Ureter (tissue), 1 donor: ENCODE results near the gene NXPH3. TPM values are rescaled to one million over a fixed set of nuclear protein-coding genes. Genes with fewer than 3 reads are reported as not detected.

Experiments used
- DNase-seq: peaks from one replicate; pipeline ENCODE4 v3.0.0-alpha.2; 2020; ENCODE audit warnings: low spot score
- total RNA-seq: library from RNA; stranded (reverse); gene quantifications from one replicate; pipeline ENCODE4 v1.2.4, GENCODE V29; 2023
- donor health status: DM: yes; HTN: yes; CAD: no.

Gene NXPH3
- total RNA-seq, 1 donor from 2014 or later: 9.2 TPM

DNA sequence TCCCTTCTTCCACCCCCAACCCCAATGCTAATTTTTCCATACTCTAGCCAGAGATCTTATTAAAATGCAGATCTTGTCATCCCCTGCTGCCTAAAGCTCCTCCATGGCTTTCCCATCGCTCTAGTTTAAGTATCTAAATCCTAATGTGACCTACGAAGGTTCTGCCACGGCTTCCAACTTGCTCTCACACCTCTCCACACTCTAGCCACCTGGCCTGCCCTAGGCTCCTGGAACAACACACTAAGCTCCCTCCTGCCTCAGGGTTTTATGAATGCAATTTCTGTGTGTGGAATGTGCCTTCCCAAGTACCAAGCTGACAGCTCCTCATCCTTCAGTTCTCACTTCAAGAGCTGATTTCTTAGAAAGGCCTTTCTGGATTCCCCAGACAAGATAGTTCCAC, 16.6 kb downstream of the NXPH3 start:
- DNase-seq: no peak

DNA sequence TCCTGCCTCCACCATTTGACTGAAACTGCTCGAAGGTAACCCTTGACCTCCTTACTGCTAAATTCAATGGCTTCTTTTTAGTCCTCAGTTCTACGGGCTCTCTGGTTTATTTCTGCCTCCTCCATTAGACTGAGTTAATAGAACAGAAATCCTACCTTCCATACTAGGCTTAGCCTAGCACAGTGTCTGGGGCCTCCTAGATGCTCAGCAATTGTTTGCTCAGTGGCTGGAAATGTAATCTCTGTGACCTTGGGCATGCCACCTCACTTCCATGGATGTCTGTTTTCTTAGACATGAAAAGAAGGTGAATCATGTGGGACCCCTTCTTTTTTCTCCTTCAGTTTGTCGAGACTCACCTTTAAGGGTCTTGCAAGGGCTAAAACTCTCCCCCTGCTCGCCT, 19.7 kb downstream of the NXPH3 start:
- no peak for DNase-seq

DNA sequence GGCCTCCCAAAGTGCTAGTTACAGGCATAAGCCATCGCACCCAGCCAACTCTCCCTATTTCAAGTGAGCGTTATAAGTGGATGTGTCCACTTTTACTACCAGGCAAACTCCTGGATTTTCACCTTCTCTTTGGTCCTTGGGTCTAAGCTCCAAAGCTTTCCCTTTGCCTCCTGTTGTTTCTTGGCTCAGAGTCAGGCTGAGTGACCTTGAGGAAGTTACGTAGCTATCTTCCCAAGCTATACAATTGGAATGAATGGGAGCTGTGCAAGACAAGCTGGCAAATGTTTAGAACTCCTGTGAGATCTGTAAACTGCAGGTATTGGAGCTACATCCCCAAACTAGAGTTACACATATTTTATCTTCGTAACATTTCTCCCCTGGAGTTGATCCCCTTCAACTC, 20.3 kb downstream of the NXPH3 start:
- DNase-seq: no peak

DNA sequence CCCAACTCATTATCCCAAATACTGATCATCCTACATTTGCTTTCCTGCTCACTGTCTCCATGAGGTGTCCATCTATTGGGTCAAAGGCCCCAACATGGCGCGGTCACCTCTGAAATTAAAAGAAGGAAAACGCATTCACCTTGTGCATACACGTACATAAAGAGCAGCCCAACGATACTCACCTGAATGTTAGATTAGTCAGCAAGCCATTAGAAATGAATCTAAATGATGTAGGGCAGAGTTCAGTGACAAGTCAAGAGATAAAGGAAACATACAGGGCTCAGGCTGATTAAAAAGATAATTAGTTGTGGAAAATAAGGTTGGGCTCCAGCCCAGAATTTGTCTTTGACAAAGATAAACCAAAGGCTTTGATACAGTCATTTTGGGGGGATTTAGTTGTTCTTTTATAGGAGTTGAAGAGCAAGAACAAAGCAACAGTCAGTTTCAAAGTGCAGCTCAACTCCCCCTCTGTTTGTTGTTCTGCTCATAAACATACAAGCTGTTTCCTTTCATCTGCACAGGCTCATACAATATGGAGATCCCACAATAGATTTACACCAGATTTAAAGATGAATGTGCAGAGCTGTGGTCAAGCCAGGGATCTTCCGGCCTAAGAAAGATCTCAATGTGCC, 21.1 kb downstream of the NXPH3 start:
- no peak for DNase-seq

DNA sequence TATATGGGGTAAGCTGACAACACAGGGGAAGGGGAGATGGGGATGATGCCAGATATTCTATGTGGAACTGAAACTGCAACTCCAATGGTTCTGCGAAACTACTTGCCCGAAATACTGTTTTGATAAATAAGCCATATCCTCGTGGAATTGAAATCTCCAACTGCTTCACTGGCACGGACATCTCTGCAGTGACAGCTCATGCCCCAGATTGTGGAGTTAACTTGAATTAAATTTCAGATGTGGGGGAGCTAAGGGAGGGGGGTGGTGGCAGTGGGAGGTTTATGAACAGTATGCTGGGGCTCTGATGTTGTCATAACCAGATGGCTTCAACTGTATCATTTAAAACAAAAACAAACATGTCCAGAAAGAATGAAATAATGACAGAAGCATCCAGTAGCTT, 21.8 kb downstream of the NXPH3 start:
- DNase-seq: no peak

DNA sequence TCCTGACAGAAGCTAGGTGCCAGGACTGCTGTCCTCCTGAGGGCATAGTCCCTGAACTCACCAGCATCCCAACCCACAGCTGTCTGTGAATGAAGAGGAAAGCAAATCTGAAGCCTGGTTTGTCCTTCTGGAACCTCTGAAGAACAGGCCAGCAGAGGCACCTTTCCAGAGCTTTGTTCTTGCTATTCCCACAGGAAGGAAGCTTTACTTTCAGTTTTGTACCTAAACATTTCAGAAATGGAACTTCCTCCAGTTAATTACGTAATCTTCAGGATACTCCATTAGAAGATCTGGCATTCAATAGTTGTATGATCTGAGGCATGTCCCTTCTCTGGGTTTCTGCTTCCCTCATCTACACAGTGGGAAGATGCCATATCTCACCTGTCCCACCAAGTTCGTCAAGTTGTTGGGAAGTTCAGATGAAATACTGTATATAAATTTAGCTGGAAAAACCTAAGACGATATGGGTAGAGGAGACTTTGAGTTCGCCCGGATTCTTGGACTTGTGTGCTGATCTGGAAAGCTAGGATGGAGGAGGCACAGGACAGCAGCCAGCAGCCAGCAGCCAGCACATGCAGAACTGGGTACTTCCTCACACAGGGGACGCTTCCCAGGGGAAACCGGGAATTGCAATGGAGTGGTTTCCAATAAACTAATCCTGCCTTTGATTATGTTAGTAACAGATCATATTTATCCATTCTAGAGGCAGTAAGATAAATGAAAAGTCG, 22.4 kb downstream of the NXPH3 start:
- no peak for DNase-seq

DNA sequence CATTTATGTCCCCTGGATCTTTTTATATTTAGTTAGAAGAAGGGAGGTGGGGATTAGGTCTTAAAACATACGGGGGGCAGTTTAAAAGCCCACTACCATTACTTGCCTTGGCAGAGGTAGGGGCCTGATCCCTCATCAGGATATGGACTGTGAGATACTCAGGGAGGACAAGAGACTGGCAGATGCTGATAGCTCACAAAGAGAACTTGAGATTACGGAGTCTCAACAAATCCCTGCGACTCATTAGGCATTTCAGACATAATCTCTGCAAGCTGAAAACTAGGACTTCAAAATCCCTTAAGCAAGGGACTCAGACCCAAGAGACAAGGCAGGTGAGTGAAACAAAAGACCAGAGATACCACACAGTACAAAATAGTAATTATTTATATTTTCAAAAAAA, 23.2 kb downstream of the NXPH3 start:
- DNase-seq: no peak

DNA sequence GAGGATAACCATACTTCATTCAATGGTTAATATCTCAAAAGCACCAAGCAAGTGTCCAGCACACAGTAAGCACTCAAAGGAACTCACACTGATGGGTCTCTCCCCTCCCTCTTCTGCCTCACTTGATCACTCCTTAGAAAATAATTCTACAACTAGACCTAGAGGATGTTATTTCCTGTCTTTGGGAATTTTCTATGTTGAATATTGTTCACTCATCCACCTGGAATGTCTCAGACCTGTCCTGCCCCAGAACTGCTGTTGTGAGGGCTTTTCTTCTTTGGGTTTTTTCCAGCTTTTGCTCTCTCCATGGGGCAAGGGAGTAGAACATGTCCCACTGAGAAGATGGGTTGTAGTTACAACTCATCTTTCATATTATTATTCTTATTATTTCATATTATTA, 25.3 kb downstream of the NXPH3 start:
- DNase-seq: no peak

DNA sequence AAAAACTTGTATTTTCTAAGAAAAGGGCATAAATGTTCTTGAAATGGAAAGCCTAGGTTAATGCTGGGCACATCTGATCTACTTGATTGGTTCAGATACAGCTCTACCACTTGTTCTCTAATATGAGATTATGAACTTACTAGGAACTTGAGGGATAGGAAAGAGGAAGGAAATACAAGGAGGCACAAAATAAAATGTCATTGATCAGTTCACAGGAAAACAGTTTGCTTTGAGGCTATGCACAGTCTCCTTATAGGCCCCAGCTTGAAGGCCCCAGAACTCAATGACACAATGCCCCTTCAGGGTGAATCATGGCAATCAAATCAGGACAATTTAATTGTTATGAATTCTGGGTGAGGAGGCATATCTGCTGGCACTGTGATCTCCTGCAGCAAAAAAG, 27.1 kb downstream of the NXPH3 start:
- no peak for DNase-seq

DNA sequence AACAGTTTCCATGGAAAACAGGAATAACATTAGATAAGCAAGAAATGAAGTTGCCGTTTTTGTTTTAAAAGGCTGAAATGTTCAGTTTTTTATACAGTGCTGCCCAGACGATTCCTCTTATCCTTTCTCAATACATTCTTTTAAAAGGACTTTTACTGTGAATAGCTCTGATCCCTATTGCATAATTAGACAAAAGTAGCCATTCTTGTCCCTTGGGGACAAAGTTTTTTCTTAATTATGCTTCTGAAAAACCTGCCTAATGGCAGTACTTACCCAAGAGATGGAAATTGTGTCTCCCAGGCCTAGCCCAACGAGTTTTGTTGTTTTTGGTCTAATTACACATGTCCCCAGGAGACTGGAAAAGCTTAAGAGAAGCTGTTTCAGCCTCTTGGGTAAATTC, 27.6 kb downstream of the NXPH3 start:
- DNase-seq: no peak

DNA sequence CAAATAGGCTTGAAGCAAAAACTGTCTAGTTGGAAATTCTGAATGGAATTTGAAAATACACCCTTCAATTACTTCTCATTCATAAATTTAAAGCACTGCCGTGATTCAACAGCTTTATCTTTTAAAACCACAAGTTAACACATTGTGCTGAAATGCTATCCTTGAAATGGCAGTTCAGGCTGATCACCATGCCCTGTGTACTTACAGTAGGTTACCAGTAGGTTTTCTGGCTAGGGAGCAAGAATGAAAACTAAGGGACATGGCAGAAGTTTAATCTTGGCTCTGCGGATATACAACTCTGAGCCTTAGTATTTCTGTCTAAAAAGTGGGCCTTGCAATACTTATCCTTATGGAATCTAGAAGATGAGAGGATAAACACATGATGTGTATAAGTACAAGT, 28.0 kb downstream of the NXPH3 start:
- DNase-seq: no peak

DNA sequence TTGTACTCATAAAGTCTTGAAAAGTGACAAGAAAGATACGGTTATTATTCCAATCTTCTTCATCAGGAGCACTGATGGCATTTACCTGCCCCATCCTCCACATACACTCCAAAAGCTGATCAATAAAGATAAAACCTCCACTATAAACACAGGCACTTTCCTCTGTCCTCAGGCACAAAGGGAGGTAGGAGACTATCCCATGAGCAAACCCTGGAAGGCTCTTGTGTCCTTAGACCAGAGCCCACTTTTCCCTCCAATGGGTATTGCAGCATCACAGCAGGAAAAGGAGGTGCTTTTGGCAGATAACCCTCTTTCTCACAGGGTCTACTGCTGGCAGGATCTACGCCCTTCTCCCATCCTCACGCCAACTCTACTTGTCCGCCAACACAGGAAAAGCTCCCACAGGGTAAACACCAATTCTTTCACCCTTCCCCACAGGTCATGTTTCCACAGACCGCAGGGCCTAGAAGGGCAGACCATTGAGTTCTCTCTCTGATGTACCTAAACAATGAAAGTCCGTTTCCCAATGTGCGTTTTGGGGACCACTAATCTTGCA, 28.7 kb downstream of the NXPH3 start:
- DNase-seq: no peak

DNA sequence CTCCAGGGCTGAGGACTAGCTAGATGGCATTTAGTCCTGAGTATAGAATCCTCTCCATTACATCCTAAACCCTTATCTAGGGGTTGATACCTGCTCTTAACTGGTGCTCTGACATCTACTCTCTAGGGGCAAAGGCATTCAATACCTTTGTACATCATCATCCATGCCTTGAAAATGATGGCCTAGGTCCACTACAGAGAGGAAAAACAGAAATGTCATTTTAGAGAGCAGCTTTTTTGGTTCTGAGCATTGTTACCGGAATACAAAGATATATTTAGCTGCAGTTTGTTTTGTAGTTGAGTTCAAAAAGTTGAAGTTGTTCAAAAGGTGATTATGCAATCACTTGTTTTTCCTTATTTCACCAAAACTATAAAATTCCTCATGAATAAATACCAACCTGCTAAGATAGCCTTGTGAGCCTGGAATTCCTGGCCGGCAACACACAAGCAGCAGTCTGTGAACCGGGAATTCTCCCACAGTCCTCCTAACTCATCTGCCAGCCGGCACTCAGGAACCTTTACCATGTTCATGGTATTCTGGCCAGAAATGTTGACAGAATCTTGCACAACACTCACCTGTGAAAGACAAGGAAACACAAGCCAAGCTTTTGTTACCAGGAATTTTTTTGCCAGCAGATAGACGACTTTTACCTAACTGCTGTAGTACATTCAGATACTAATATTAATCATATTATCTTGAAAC, 35.4 kb downstream of the NXPH3 start:
- no peak for DNase-seq

DNA sequence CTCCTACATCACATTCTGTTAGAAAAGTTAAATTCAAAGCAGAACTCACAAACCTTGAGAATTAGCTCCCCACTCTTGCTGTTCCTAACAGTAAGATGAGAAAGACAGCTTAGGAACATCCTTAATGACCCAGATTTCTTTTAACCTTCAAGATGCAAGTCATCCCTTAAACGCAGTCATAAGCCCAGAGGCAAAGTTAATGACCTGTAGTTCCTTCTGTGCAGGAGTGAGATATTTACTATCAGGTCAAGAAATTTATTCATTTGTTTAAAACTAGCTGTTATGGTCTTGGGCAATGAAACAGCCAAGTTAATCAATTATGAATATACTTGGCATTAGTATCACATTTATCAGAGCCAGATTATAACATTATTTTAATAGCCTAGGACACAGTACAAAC, 37.1 kb downstream of the NXPH3 start:
- DNase-seq: no peak

DNA sequence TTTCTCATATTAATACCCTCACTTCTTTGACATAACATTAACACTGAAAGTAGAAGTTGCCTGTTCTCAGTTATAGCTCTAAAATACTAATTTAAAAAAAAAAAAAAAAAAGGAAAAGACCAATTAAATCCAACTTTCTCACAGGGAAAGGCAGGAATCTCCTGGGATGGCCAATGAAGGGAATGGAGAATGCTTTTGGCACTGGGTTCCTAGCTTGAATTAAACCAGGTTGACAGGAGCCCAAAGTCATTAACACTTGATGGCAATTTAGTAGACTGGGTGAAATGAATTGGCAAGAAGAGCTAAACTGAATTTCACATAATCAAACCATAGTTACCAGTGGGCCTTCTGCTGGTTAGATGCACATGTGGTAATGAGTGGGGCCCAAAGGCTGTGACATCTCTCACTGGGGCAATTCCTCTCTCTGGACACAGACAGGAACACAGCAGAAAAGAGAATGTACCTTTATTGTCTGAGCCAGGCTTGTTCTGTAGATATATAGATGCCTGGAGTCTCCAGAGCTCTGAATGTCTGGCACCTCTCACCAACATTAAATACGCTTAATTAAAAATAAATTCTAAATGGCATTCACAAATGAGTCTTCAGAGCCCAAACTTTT, 37.6 kb downstream of the NXPH3 start:
- DNase-seq: no peak

DNA sequence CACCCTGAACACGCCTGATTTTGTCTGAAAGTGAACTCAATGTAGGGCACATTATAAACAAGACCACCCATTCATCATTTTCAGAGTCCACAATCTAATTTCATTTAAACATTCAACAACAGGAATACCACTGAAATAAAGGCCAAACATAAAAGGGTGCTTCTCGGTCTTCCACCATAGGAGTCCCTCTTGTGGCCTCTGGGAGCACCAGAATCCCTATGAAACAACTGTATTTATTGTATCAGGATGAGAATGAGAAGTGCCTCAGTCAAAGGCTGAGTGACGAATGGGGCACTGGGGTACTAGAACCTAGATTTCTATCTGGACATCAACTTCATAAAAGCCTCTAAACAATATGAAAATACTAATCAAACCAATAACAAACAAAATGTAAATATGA, 40.4 kb downstream of the NXPH3 start:
- no peak for DNase-seq

DNA sequence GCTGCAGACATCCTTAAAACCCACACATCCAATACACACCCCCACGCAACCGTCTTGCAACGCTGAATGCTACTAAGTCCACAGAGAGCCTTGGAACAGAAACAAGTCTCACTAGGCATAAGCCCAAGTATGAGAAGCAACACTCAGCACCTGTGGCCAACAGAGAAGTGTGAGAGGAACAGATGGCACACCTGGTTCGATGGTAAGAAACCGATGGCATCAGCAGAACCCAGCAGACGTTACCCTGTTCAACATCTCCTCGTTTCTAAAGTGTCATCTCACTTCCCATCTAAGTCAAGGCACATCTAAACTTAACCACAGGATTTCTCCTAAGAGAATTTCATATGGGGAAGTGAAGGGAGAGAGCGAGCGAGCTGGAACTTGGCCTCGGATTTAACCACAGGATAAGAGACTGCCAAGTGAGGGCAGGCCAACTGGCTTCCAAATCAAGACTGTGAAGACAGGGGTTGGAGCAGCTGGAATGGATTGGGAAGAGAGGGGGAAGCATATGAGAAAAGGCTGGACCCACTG, 41.0 kb downstream of the NXPH3 start:
- peak; percentile 72 for DNase-seq

DNA sequence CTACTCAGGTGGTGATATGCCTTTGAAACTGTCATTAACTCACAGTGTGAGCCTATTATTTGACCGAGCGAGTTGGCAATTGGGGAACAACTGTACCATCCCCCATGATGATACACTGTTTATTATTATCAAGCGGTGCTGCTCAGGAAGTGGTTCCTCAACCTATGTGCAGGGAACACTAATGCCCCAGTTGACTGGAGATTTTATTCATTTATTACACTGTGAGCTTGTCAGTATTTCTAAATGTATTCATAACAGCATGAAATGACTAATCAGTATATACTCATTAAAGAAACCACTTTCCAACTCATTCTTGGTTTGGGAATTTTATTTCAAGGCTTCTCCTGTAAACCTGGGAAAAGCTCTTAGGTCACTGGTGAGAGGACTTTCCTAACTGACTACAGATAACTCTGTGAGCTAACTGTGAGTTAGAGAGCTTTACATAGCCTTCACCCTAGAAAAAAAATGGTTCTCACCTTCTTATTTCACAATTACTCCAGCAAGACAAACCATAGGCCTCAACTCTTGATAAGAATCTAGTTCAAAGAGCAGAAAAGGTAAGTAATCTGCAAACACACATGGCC, 42.4 kb downstream of the NXPH3 start:
- DNase-seq: no peak

DNA sequence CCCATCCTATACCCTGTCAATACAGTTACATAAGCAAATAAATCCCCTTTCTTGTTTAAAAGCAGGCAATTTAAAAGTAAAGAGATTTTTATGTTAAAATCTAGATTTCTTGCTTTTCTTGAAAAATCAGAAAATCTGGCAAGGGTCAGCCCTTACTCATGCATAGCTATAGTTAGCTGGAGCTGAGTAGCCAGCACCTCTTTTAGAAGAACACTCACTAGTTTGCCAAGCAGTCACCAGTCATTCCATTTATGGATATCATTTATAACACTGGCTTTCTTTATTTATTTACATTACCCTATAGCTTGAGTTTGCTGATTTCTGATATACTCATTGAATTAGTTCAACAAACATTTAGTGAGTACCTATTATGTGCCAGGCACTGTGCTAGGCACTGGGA, 45.7 kb downstream of the NXPH3 start:
- no peak for DNase-seq

DNA sequence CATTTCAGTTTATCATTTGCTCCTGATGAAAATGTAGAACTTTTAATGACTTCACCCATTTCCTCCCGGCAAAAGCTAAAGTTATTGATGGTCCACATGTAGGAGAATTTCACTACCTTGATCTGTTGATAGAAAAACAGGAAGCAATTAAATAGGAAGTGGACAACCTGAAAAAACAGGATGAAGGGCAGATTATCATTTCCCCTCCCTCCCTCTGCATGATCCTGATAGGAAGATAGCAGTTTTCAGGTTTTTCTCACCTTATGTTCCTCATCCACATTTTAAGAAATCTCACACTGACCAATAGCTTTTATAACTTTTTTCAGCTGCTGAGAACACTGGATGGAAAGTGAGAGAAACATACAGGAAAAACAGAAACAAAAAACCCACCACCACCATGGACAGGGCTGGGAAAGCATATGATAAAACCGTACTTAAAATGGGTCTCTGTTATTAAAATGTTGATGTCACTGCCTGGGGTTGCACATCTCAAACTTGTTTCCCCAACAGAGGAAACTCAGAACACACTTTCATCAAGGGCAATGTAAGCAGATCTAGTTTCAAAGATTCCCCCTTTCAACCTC, 46.4 kb downstream of the NXPH3 start:
- DNase-seq: no peak

DNA sequence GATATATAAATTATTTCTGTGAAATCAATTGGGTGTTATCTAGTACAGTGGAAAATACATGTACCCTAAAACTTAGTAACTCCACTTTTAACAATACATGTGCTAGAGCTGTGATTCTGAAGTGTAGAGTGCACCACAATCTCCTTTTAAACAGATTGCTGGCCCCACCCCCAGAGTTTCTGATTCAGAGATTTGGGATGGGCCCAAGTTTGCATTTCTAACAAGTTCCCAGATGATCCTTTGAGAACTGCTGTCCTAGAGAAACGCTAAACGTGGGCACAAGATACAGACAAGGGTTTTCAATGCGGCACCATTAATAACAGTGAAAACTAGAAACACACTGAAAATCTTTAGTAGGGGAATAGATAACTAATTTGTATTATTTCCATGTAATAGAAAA, 49.2 kb downstream of the NXPH3 start:
- DNase-seq: no peak
